HepG2 (cell line): ENCODE data around the gene SLC25A25. TPM values are rescaled to one million over a fixed set of nuclear protein-coding genes. Genes with fewer than 3 reads are reported as not detected.

ENCODE experiments used
- CEBPZ ChIP-seq: IDR thresholded peaks from 2 replicates; pipeline ENCODE4 v1.6.1; 2012; ENCODE audit warnings: low read length, improper control_type of control experiment
- CREBL2 ChIP-seq: sonication (generic); formaldehyde crosslinking; IDR thresholded peaks from 2 replicates; pipeline ENCODE4 v1.8.1; 2023; ENCODE audit warnings: missing genetic modification reagents, mild to moderate bottlenecking, borderline replicate concordance
- DR1 ChIP-seq: sonication (generic); formaldehyde crosslinking; IDR thresholded peaks from 2 replicates; pipeline ENCODE4 v1.8.0; 2021; ENCODE audit warnings: mild to moderate bottlenecking, missing genetic modification reagents, inconsistent platforms
- ERF ChIP-seq: IDR thresholded peaks from 2 replicates; pipeline ENCODE4 v1.6.1; 2018; ENCODE audit warnings: missing biosample characterization, missing genetic modification reagents
- FOXK2 ChIP-seq: fragments of 450-650 bp; IDR thresholded peaks from 2 replicates; pipeline ENCODE4 v1.6.1; 2016
- FUBP1 ChIP-seq: sonication (generic); formaldehyde crosslinking; IDR thresholded peaks from 2 replicates; pipeline ENCODE4 v1.5.1; 2020; ENCODE audit warnings: missing genetic modification reagents, mild to moderate bottlenecking, borderline replicate concordance
- HIVEP1 ChIP-seq: sonication (generic); formaldehyde crosslinking; IDR thresholded peaks from 2 replicates; pipeline ENCODE4 v1.4.0; 2020; ENCODE audit warnings: mild to moderate bottlenecking, missing genetic modification reagents
- KAT7 ChIP-seq: IDR thresholded peaks from 2 replicates; pipeline ENCODE4 v1.6.1; 2018; ENCODE audit warnings: borderline replicate concordance, missing compliant biosample characterization
- PAXIP1 ChIP-seq: sonication (generic); formaldehyde crosslinking; conservative IDR thresholded peaks from 2 replicates; pipeline ENCODE4 v1.4.0; 2020; ENCODE audit warnings: mild to moderate bottlenecking, missing genetic modification reagents, moderate library complexity
- RARA ChIP-seq: IDR thresholded peaks from 2 replicates; pipeline ENCODE4 v1.6.1; 2016; ENCODE audit warnings: missing genetic modification reagents, missing compliant biosample characterization
- RFXAP ChIP-seq: sonication (generic); formaldehyde crosslinking; IDR thresholded peaks from 2 replicates; pipeline ENCODE4 v1.4.0; 2020; ENCODE audit warnings: missing genetic modification reagents, borderline replicate concordance
- TCF7L2 ChIP-seq: IDR thresholded peaks from 2 replicates; pipeline ENCODE4 v1.6.1; 2011; ENCODE audit warnings: mild to moderate bottlenecking, low read depth, low read length, moderate library complexity
- ZBTB21 ChIP-seq: sonication (generic); formaldehyde crosslinking; IDR thresholded peaks from 2 replicates; pipeline ENCODE4 v1.4.0; 2020; ENCODE audit warnings: missing genetic modification reagents
- ZNF207 ChIP-seq: fragments of 450-650 bp; IDR thresholded peaks from 2 replicates; pipeline ENCODE4 v1.6.1; 2016; ENCODE audit warnings: antibody characterized with exemption, borderline replicate concordance
- ZNF251 ChIP-seq: sonication (generic); formaldehyde crosslinking; IDR thresholded peaks from 2 replicates; pipeline ENCODE4 v1.9.0; 2021; ENCODE audit warnings: mild to moderate bottlenecking, missing genetic modification reagents
- ZNF777 ChIP-seq: sonication (generic); formaldehyde crosslinking; IDR thresholded peaks from 2 replicates; pipeline ENCODE4 v1.4.0; 2020; ENCODE audit warnings: missing genetic modification reagents
- ZNF781 ChIP-seq: sonication (generic); formaldehyde crosslinking; IDR thresholded peaks from 2 replicates; pipeline ENCODE4 v1.5.1; 2020; ENCODE audit warnings: borderline replicate concordance, mild to moderate bottlenecking, missing genetic modification reagents; ENCODE audit errors: not compliant biosample characterization
- ZSCAN5A ChIP-seq: sonication (generic); formaldehyde crosslinking; IDR thresholded peaks from 2 replicates; pipeline ENCODE4 v1.8.0; 2022; ENCODE audit warnings: mild to moderate bottlenecking, missing genetic modification reagents, borderline replicate concordance
- polyA plus RNA-seq, 8 experiments: library from polyadenylated mRNA; depleted of rRNA in 3 of 8; stranded (reverse) in 7 of 8; unstranded in 1 of 8; fragments of >200 nt; fragmentation: Illumina TruSeq in 4 of 8; extraction: Trizol in 4 of 8; gene quantifications; 2 replicates each; pipeline versions ENCODE4 v1.2.1 to v1.2.3, GENCODE V29; 2011 to 2016; ENCODE audit warnings: low read depth in 4 of 8, missing spikeins in 1 of 8, mixed read lengths in 1 of 8; ENCODE audit not compliant: insufficient read depth in 1 of 8
- total RNA-seq, 5 experiments: library from RNA; depleted of rRNA; stranded (reverse); fragments of >200 nt; fragmentation: Illumina TruSeq; extraction: Trizol; gene quantifications; 2 replicates each; pipeline ENCODE4 v1.2.3, GENCODE V29; 2016; ENCODE audit warnings: low read depth in 1 of 5

Gene SLC25A25
- total and polyA plus RNA-seq, 2 of the 13 experiments (the other 11 are each of a cell fraction or from before 2014, with no cell fraction given): 10.5 to 24.8 TPM

GRCh38 chr9:128115187-128116103 is 47.4 kb downstream of the SLC25A25 start (continued):
- TF ChIP-seq ZNF207: no peak
- peak; percentile 100 for TF ChIP-seq PAXIP1 (CRISPR knock-in tag)
- no peak for TF ChIP-seq TCF7L2
- TF ChIP-seq ERF (CRISPR knock-in tag): peak; percentile 95
- 0 out of 2 replicates have a peak, but pooled peaks have one; percentile 40 for TF ChIP-seq ZBTB21 (CRISPR knock-in tag)
- TF ChIP-seq DR1 (CRISPR knock-in tag): no peak
- TF ChIP-seq RARA (CRISPR knock-in tag): peak; percentile 91
- TF ChIP-seq FOXK2: no peak; the same call in 1 of the 2 replicates
- TF ChIP-seq ZNF251 (CRISPR knock-in tag): 0 out of 2 replicates have a peak, but pooled peaks have one; percentile 38
- no peak for TF ChIP-seq ZNF777
- TF ChIP-seq CEBPZ: no peak
- no peak for TF ChIP-seq CREBL2
- no peak for TF ChIP-seq ZSCAN5A (CRISPR knock-in tag)
- TF ChIP-seq FUBP1: no peak
- TF ChIP-seq HIVEP1 (CRISPR knock-in tag): peak; percentile 95
- no peak; the same call in 1 of the 2 replicates for TF ChIP-seq KAT7 (CRISPR knock-in tag)
- TF ChIP-seq ZNF781 (CRISPR knock-in tag): peak; percentile 71
- TF ChIP-seq RFXAP (CRISPR knock-in tag): peak; percentile 85; the same call in 1 of the 2 replicates
